HG03342 (cell line): ENCODE results near the gene ARPP21.

Experiments used
- ATAC-seq: cut with Tn5 transposase; IDR thresholded peaks from one replicate; pipeline ENCODE4 v1.9.1; 2021; ENCODE audit warnings: mild to moderate bottlenecking, moderate library complexity; ENCODE audit not compliant: unreplicated experiment

Gene ARPP21

DNA sequence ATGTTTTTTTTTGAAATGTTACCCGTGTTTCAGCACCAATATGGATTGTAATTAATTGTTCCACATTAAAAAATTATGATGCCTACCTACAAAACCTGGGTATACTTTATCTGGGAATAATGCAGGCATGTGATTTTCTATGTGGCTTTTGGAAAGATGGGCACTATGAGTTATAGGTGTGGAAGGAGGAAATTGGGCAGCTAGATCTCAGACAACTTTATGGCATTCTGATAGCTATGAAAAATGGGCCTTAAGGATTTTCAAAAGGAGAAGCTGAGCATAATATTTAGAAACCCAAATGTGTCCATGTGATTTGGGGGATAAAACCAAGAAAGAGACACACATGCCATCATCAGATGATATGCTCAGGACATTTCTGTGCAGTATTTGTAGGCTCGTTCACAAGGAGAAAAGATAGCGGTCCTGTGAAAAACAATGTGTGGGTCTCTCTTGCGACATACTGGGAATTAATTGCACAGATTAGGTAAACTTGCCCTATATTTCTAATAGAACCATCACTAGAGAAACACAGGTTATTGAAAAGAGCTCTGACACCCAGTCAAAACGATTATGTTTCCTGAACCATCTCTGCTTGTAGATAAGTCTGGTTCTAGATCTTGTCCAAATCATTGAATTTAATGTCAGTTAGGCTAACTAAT lies 35.3 kb downstream of the ARPP21 start:
- ATAC-seq: no peak

DNA sequence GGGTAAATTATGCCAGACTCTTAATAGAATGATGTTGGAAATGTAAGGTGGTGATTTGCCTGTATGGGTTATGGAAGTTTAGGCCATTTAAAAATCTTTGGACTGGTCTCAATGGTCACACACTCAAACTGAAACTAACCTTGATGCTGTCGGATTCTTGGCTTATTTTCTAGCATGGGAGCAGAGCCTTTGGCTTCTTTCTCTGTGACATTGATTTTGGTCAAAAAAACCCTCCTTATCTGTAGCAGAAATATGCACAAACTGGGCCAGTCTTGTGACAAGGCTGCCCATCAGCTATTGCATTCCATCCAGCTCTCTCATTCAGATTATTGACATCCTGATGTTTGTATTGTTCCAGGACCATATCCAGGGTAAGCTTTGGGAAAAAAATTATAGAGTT lies 35.9 kb downstream of the ARPP21 start:
- ATAC-seq: no peak

DNA sequence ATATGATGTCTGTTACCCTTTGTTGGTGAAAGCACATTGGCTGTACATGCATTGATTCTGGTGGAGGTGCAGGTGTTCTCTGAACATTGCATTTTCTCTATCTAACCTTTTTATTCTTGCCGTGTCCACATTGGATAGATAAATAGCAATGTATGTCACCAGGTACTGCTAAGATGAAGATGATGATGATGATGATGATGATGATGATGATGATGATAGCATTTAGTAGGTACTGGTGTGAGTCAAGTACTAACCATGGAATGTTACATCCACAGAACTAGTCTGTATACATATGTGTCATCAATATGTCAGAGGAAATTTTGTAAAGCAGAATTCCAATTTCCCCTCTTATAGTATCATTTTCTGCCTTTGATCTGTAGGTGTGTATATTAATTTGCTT lies 36.3 kb downstream of the ARPP21 start:
- ATAC-seq: no peak

DNA sequence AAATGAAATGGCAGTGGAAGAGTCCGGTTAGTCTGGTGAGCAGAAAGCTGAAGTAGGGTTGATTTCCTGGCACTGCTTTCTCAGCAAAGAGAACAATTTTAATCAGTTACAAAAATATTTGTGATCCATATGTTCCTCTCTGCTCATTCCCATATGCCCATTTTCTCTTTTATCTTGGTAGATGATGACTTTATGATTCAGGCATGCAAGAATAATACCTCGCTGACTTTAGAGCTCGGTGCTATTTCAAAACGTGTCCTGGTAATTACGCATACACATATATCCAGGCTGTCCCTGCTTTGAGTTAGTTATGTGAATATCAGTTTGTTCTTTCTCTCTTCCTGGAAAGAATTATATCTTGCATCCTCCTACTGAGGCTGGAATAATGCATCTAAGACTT lies 38.5 kb downstream of the ARPP21 start:
- ATAC-seq: no peak

DNA sequence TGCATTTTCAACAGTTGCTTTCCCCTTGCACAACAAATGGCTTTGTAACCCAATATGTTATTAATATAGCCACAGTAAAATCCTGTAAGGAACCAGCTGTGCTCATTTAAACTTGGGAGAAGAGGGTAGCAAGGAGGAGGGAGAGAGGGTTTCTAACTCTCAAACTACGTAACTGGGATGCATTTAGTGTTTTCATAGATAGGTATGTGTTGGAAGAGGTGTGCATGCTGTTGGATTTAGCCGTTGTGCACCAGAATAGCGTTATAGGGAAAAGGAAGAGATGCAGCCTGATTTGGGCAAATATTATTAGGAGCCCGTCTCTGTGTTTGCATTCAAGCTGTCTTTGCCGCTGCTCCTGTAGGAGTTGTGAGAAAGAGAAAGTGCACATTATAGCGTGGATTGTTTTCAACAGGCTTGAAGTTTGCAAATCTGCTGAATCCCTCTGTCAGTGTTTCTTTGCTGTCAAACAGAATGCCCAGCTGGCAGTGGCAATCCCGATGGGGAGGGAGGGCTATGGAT lies 39.4 kb downstream of the ARPP21 start:
- ATAC-seq: no peak

DNA sequence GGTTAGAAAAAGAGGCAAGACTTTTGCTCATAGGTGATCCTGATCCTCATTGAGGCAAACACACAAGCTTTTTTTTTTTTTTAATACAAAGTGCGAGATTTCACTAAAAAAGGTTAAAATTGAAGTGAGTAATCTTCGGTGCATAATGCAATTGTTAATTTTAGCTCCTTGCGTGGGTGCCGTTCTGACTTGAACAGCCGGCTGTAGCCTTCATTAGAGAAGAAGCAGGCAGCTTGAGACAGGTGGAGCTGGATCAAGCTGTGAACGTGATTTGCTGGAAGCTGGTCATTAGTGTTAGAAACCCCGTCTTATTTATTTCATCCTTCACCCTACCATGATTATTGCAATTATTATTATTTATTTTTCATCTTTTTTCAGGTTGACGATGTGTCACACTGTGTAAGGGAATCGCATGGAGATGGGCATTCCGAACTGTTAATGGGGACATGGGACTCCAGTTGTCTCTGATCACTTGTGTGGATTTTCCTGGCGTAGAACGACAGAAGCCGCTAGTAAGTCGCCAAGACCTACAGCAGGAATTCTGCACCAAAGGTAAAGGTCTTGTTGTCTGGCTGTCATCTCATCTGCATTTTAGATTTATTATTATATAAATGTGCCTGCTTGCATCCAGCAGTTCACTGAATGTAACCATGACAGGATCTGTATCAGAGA lies 40.2 kb downstream of the ARPP21 start:
- ATAC-seq: no peak

DNA sequence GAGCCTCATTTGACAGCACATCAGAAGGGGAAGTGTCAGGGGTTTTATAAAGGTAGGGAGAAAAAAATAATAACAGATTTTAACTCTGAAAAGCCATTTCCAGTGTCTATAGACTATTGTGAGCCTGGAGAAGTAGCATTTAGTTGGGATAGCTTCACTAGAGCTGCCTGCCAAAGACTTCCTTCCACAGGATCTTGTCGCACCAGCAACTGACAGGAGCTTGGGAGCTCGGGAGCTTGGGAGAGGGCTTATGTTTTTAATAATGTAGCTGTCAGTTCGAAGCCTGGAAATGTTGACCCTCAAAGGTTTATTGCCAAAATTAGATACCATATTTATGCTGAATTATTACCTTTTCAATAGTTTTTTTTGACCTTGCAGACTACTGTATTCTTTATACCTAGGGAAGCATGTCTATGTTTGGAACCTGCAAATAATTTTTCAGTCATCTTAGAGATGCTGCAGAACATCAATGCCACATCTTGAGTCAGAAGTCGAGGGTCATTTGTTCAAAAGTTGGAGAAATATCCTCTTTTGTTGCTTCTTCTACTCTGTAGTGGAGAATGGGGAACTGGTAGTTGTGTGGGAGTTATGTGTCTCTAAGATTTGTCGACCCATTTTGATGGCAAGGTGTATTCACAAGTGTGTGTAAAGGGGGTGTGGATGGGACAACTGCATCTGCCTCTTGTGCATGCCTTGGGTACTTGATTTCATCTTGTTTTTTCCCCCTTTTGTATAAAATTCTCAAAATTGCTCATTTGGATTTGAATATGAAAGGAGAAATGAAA lies 41.7 kb downstream of the ARPP21 start:
- no peak for ATAC-seq

DNA sequence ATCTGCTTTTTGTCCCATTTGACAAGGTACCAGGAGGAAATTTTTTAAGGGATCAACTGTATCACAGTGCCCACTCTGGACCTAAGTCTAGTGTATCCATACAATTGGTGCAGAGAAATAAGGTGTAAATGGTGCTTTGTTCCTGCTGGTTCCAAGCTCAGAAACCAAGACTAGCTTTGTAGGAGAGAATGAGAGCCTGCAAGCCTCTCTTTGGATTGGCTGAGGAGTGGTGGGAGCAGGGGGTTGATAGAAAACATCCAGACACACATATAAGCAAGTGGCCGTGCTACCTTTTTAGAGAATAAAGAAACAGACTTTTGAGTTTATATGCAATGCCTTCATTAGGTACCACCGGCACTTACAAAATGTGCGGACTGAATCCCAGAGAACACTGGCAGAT lies 45.8 kb downstream of the ARPP21 start:
- ATAC-seq: no peak

DNA sequence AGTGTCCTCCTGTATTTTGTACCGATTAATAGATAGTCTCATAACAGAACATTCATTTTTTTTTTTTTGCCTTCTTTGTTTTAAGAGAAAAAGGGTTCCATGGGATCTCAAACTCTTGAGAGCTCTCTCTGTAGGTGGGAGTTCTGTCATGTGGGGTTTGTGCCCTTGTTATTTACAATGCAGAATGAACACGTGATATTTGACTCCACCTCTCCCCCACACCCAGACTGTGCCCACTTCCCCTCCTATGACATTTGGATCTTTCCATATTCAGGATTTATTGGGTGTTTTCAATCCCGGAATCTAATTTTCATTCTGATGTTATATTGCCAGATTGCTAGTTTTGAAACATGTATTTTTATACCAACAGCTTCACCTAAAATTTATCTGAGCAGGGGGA lies 49.5 kb downstream of the ARPP21 start:
- no peak for ATAC-seq

DNA sequence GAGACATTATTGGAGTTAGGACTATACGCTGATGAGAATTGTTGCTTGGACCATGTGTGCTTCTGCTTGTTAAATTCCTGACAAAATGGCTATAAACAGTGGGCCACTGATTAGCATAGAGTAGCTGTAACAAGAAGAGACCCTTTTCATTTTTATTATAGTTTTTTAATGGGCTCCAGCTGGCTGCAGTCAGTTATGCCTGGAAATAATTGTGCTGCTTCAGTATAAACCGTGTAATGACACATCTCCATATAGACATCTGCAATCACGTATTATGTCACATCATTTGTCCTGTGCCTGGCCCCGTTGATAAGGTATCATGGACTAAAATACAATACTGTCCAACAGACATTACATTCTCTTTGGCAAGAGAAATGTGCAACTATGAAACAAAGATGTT lies 50.9 kb downstream of the ARPP21 start:
- ATAC-seq: no peak

DNA sequence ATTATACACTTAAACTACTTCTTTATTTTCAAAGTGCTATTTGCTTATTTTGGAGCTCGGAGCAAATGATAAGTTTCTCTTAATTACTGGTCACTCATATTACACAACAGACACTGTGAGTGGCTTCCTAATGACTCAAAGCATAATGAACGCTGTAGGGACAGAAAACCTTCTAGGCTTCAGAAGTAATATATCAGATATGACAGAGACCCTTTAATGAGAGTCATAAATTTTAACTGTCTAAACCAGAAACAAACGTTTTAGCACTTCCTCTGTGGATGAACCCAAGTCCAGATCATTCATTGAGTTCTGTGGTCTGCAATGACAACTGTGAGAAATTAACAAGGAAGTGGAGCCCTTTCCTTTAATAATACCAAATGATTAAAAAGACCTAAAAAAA lies 66.6 kb downstream of the ARPP21 start:
- ATAC-seq: no peak

DNA sequence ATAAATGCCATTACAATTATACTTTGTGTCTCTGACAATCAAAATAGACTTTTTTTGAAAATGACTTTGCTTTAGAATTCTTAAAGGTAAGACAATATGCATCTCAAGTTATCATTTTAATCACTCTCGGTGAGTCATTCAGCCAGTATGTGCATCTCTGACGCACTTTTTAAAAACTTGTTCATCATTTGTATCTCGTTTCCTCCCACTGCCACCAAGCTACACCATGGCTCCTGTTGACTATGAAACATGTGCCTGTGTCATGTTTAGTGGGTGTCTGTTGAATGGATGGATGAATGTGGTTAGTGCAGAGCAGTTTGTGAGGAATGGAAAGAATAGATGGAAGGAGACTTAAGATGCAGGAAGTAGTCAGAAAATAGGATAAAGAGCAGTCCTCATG lies 68.6 kb downstream of the ARPP21 start:
- ATAC-seq: no peak

DNA sequence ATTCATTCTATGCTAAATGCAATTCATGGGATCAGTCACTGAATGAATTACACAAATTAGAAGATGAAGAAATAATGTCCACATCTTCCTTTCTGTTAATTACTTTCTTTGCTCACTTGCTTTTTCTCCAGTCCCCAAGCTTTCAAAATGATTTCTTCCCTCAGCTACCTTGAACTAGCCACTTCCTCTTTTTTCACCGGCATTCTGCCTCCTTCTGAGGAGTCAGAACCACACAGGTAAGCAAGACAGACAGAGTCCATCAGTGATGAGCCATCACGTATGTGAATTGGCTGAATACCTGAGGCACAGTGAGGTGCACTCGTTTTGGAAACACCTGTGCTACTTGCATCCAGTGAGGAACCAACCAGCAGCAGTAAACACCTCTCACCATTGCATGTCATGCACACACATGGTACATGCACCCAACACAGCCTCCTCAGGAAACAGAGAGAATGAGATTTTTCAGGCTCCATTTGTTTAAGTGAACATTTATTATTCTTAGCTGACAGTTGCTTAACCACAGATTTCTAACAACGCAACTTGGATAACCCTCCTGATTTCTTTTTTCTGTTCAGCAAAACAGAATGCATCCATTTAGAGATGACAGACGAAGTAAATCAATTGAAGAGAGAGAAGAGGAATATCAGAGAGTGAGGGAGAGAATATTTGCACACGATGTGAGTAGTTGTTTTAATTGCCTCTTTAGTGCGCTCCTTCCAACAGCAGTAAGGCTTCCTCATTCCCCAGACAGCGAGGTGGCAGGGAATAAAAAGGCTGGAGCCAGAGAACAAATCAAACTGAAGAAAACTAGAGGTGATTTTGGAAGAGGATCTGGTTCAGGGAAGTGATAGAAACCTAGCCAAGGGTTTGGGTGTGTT lies 69.3 kb downstream of the ARPP21 start:
- no peak for ATAC-seq

DNA sequence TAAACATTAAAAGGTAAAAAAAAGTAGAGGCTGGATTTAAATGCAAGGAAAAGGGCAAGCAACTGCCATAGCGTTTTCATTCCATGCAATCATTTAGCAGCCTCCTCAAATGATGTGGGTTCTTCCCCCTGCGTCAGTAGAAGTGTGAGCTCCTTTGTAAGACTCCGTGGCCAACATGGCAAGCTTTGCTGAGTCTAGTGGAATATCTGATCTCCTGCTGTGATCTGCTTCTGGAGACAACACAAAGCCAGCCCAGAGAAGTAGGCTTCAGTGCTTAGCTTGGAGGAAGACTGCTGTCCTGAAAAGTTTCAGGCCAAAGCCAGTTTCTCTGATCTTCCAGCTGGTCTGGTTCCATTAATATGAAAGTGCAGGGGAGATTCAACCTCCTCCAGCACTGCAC lies 70.4 kb downstream of the ARPP21 start:
- ATAC-seq: no peak

DNA sequence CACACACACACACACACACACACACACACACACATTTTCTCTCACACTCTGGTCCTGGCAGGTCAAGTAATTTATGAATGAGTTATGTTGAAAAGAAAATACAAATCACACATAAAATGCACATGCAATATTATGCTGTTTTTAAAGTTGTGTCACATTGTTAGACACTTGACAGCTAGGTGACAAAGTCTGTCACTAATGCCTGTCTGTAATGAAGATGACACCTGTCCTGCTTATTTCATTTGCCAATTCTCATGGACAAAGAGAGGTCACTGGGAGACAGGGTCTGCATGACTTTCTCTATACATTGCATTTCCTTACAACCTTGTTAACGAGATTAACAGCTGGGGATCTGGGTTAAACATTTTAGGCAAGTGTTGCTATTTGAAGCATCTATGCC lies 71.2 kb downstream of the ARPP21 start:
- no peak for ATAC-seq

DNA sequence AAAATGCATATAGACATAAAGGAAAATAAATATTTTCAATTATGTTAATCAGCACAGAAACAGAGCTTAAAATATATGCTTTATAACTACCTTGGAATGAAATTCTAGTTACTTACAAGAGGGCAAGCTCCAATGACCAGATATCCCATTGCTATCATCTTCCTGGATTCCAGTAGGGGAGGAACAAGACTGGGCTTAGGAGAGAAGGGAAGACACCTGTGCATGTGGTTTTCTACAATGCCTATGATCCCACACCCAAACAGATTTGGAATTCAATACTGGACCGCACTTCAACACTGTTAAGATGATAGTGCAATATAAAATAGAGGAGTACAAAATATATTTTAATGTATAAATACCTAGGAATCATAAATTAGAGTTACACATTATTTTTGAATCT lies 79.6 kb downstream of the ARPP21 start:
- ATAC-seq: no peak

DNA sequence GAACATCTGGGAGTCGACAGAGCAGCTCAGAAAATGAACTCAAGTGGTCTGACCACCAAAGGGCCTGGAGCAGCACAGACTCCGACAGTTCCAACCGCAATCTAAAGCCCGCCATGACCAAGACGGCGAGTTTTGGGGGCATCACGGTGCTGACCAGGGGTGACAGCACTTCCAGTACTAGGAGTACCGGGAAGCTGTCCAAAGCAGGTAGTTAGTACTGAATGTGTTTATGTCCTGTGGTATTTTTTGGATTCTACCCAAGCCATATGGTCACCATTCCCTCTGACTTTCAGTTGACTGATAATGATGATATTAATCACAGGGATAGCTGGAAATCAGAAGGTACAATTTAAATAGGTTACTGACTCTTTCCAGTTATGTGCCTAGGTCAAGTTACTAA lies 82.3 kb downstream of the ARPP21 start:
- no peak for ATAC-seq

DNA sequence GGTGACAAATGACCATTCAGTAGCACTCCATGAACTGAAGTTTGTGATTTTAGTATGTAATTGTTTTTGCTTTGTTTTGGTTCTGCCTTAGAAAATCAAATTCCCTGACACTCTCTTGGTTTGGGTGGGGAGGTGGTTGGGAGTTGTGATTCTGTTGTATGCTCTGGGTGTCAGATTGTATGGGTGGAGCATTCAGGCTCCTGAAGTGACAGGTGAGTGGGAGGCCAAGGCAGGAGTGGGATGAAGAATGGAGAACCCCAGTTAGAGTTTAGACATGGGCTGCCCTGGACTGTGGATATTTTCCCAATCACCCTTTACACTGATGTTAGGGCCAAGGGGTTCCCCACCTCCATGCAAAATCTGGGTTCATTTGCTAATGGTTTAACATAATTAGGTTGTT lies 83.6 kb downstream of the ARPP21 start:
- ATAC-seq: no peak

DNA sequence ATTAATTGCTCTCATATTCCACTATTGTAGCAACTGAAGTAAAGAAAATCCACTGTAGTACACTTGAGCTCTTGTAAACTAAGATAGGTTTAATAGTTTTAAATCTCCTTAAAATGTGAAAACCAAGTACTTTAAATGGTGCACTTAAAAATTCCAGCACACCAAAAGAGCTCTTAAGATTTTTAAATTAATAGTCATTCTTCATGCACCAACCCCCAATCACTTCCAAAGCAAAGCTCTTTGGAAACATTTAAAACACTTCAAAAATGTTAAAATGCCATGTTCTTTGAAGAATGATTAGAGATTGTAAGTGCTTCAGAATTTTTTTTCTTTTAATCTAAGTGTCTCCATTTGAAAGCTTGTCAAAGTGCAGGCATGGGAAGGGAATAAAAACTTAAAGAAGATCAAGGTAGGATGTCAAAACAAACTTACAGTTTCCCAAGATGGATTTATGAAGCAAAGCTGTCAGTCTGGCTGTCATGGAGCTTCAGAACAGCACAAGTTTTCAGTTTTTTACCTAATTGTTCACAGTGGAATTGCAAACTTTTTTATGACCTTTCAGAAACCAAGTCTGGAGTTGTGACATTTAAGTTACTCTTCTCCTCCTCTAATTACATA lies 84.3 kb downstream of the ARPP21 start:
- no peak for ATAC-seq

DNA sequence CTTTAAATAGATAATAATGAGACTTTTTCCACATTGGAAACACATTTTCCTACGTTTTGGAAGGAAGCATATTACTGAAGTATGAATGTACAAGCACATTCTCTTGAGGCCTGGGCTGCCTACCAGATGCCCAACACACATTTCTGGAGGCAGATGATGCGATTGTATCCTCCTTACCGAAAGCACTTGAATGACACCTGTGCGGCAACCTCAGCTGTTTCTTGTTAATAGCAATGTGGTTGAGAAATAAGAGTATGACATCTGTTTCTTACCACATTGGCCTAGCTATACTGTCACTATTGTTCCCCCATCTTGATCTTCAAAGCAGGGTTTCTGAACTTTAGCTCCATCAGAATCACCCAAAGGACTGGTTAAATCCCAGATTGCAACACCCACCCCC lies 84.8 kb downstream of the ARPP21 start:
- ATAC-seq: no peak

DNA sequence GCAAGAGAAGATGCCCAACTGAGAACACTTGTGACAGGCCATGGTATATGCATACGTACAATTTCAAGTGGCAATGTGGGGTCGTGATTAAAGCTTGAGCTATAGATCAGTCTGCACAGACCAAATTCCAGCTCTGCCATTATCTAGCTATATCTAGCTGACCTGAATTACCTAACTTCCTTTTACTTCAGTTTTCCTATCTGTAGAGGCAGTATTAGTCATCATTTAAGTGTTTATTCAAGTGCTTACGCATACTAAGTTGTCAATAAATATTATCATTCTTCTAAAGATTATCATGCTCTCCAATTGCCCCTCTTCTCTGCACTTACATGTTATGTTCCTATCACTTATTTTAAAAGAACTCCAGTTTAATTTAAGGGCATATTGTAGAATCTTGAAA lies 87.9 kb downstream of the ARPP21 start:
- no peak for ATAC-seq
